ENCODE data around the gene FAM20C.

Gene FAM20C

GRCh38 chr7:191105-191980, 1.0 kb upstream of the FAM20C start:
- H3K79me1 ChIP-seq (ENCODE audit: low read length) = peaks cover 8% of the 10 kb centered on the region
- H2BK120ac ChIP-seq (ENCODE audit: low read depth, low read length) = no peak overlapping the region
- peak overlapping the region; percentile 46 for H3K9ac ChIP-seq (ENCODE audit: low read length)
- peak; percentile 41 for DNase-seq
- H3K4me2 ChIP-seq (ENCODE audit: low read length) = peak overlapping the region; percentile 29
- H3K27me3 ChIP-seq (ENCODE audit: insufficient read depth, low read length, poor library complexity) = no peaks in the 10 kb centered on the region
- no peak overlapping the region for H3K4me3 ChIP-seq (ENCODE audit: low read length)
- H3K36me3 ChIP-seq (ENCODE audit: control insufficient read depth, insufficient read depth, low read length) = peaks cover 2% of the 10 kb centered on the region
- no peak overlapping the region for H4K5ac ChIP-seq (ENCODE audit: low read length)
- no peak overlapping the region for H3K23ac ChIP-seq (ENCODE audit: low read length)
- H3K79me2 ChIP-seq (ENCODE audit: control insufficient read depth, insufficient read depth, low read length) = peaks cover 27% of the 10 kb centered on the region
- no peak overlapping the region for H3K4ac ChIP-seq (ENCODE audit: low read depth, low read length)
- H2BK5ac ChIP-seq (ENCODE audit: low read length) = no peak overlapping the region
- no CpG with 5 or more reads among the region's 34 CpGs for WGBS (ENCODE audit: extremely low coverage, insufficient coverage, low lambda C conversion rate)
- H3K18ac ChIP-seq (ENCODE audit: low read length) = peak overlapping the region; percentile 51
- H3K56ac ChIP-seq (ENCODE audit: low read length) = peak overlapping the region; percentile 79
- no peak overlapping the region for H2AK5ac ChIP-seq (ENCODE audit: low read length)
- H4K8ac ChIP-seq (ENCODE audit: low read depth, low read length) = no peak overlapping the region
- peaks cover 4% of the 10 kb centered on the region for H3K4me1 ChIP-seq (ENCODE audit: control insufficient read depth, low read depth, low read length)
- no peak overlapping the region for H3K27ac ChIP-seq (ENCODE audit: low read depth, low read length)
- no peak overlapping the region for H2BK15ac ChIP-seq (replicated peaks; ENCODE audit: low read depth)

GRCh38 chr7:192701-193480, 520 bp downstream of the FAM20C start:
- peaks cover 27% of the 10 kb centered on the region for H3K79me2 ChIP-seq (ENCODE audit: control insufficient read depth, insufficient read depth, low read length)
- no peak overlapping the region for H2BK15ac ChIP-seq (replicated peaks; ENCODE audit: low read depth)
- H3K4ac ChIP-seq (ENCODE audit: low read depth, low read length) = peak overlapping the region; percentile 57
- peak overlapping the region; percentile 75 for H3K4me2 ChIP-seq (ENCODE audit: low read length)
- H3K4me3 ChIP-seq (ENCODE audit: low read length) = peak overlapping the region; percentile 64
- H3K18ac ChIP-seq (ENCODE audit: low read length) = peak overlapping the region; percentile 51
- H3K56ac ChIP-seq (ENCODE audit: low read length) = peak overlapping the region; percentile 91
- H3K27me3 ChIP-seq (ENCODE audit: insufficient read depth, low read length, poor library complexity) = no peaks in the 10 kb centered on the region
- no peak overlapping the region for H4K8ac ChIP-seq (ENCODE audit: low read depth, low read length)
- H3K36me3 ChIP-seq (ENCODE audit: control insufficient read depth, insufficient read depth, low read length) = peaks cover 9% of the 10 kb centered on the region
- H3K79me1 ChIP-seq (ENCODE audit: low read length) = peaks cover 11% of the 10 kb centered on the region
- DNase-seq = peak; percentile 16
- no peak overlapping the region for H3K23ac ChIP-seq (ENCODE audit: low read length)
- no peak overlapping the region for H2BK120ac ChIP-seq (ENCODE audit: low read depth, low read length)
- H3K4me1 ChIP-seq (ENCODE audit: control insufficient read depth, low read depth, low read length) = peaks cover 4% of the 10 kb centered on the region
- H2AK5ac ChIP-seq (ENCODE audit: low read length) = no peak overlapping the region
- WGBS (ENCODE audit: extremely low coverage, insufficient coverage, low lambda C conversion rate) = no CpG with 5 or more reads among the region's 119 CpGs
- H4K5ac ChIP-seq (ENCODE audit: low read length) = no peak overlapping the region
- H3K27ac ChIP-seq (ENCODE audit: low read depth, low read length) = no peak overlapping the region
- H2BK5ac ChIP-seq (ENCODE audit: low read length) = no peak overlapping the region
- peak overlapping the region; percentile 80 for H3K9ac ChIP-seq (ENCODE audit: low read length)

DNA sequence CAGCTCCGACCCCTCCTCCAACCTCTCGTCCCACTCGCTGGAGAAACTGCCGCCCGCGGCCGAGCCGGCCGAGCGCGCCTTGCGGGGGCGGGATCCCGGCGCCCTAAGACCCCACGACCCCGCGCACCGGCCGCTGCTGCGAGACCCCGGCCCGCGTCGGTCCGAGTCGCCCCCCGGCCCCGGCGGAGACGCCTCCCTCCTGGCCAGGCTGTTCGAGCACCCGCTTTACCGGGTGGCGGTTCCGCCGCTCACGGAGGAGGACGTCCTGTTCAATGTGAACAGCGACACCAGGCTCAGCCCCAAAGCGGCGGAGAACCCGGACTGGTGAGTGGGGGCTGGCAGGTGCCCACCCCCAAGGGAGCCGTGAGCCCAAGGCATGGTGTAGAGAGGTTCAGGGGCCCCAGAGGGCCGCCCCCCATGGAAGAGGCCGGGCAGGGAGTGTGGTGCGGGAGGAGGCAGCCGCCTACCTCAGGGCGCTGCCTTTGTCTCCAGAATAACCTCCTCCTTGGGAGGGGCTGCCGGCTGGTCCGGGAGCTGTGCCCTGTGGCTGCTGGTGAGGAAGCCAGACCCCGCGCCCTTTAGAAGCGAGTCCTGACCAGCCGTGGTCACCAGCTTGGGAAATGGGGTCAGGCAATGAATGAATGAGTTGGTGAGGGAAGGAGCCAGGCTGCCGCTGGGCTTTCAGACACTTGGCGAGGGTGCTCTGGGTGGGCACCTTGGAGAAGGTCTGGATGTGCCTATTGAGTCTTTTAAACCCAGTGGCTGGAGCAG, 1.3 kb downstream of the FAM20C start:
- no peak overlapping the region for H2BK5ac ChIP-seq (ENCODE audit: low read length)
- peaks cover 27% of the 10 kb centered on the region for H3K79me2 ChIP-seq (ENCODE audit: control insufficient read depth, insufficient read depth, low read length)
- peak overlapping the region; percentile 57 for H3K4ac ChIP-seq (ENCODE audit: low read depth, low read length)
- H4K5ac ChIP-seq (ENCODE audit: low read length) = no peak overlapping the region
- peak overlapping the region; percentile 20 for H3K27ac ChIP-seq (ENCODE audit: low read depth, low read length)
- no peak overlapping the region for H4K8ac ChIP-seq (ENCODE audit: low read depth, low read length)
- peak overlapping the region; percentile 75 for H3K4me2 ChIP-seq (ENCODE audit: low read length)
- peak overlapping the region; percentile 64 for H3K4me3 ChIP-seq (ENCODE audit: low read length)
- no peak overlapping the region for H2AK5ac ChIP-seq (ENCODE audit: low read length)
- H2BK15ac ChIP-seq (replicated peaks; ENCODE audit: low read depth) = no peak overlapping the region
- peak; percentile 25 for DNase-seq
- H3K23ac ChIP-seq (ENCODE audit: low read length) = peak overlapping the region; percentile 66
- H3K36me3 ChIP-seq (ENCODE audit: control insufficient read depth, insufficient read depth, low read length) = peaks cover 12% of the 10 kb centered on the region
- H3K18ac ChIP-seq (ENCODE audit: low read length) = peak overlapping the region; percentile 51
- no peak overlapping the region for H2BK120ac ChIP-seq (ENCODE audit: low read depth, low read length)
- peaks cover 4% of the 10 kb centered on the region for H3K4me1 ChIP-seq (ENCODE audit: control insufficient read depth, low read depth, low read length)
- H3K56ac ChIP-seq (ENCODE audit: low read length) = peak overlapping the region; percentile 91
- no peaks in the 10 kb centered on the region for H3K27me3 ChIP-seq (ENCODE audit: insufficient read depth, low read length, poor library complexity)
- H3K79me1 ChIP-seq (ENCODE audit: low read length) = peaks cover 11% of the 10 kb centered on the region
- WGBS (ENCODE audit: extremely low coverage, insufficient coverage, low lambda C conversion rate) = no CpG with 5 or more reads among the region's 57 CpGs
- peak overlapping the region; percentile 80 for H3K9ac ChIP-seq (ENCODE audit: low read length)

GRCh38 chr7:194252-195009, 2.1 kb downstream of the FAM20C start:
- peak overlapping the region; percentile 75 for H3K4me2 ChIP-seq (ENCODE audit: low read length)
- H2AK5ac ChIP-seq (ENCODE audit: low read length) = no peak overlapping the region
- no peak overlapping the region for H2BK5ac ChIP-seq (ENCODE audit: low read length)
- H3K4ac ChIP-seq (ENCODE audit: low read depth, low read length) = no peak overlapping the region
- no peak overlapping the region for H2BK120ac ChIP-seq (ENCODE audit: low read depth, low read length)
- H3K79me1 ChIP-seq (ENCODE audit: low read length) = peaks cover 11% of the 10 kb centered on the region
- peak overlapping the region; percentile 64 for H3K4me3 ChIP-seq (ENCODE audit: low read length)
- peaks cover 4% of the 10 kb centered on the region for H3K4me1 ChIP-seq (ENCODE audit: control insufficient read depth, low read depth, low read length)
- H2BK15ac ChIP-seq (replicated peaks; ENCODE audit: low read depth) = no peak overlapping the region
- peaks cover 27% of the 10 kb centered on the region for H3K79me2 ChIP-seq (ENCODE audit: control insufficient read depth, insufficient read depth, low read length)
- peak overlapping the region; percentile 91 for H3K56ac ChIP-seq (ENCODE audit: low read length)
- H3K36me3 ChIP-seq (ENCODE audit: control insufficient read depth, insufficient read depth, low read length) = peaks cover 14% of the 10 kb centered on the region
- peak overlapping the region; percentile 80 for H3K9ac ChIP-seq (ENCODE audit: low read length)
- H4K8ac ChIP-seq (ENCODE audit: low read depth, low read length) = no peak overlapping the region
- no peak overlapping the region for H3K23ac ChIP-seq (ENCODE audit: low read length)
- H4K5ac ChIP-seq (ENCODE audit: low read length) = no peak overlapping the region
- WGBS (ENCODE audit: extremely low coverage, insufficient coverage, low lambda C conversion rate) = no CpG with 5 or more reads among the region's 27 CpGs
- H3K18ac ChIP-seq (ENCODE audit: low read length) = no peak overlapping the region
- no peak overlapping the region for H3K27ac ChIP-seq (ENCODE audit: low read depth, low read length)
- DNase-seq = peak; percentile 48
- H3K27me3 ChIP-seq (ENCODE audit: insufficient read depth, low read length, poor library complexity) = no peaks in the 10 kb centered on the region

Measured in mesendoderm (in vitro differentiated cells).